ENCODE results near the gene RAD23A. TPM values are rescaled to one million over a fixed set of nuclear protein-coding genes. Genes with fewer than 3 reads are reported as not detected.

The RAD23A gene
- total and polyA plus RNA-seq, 9 of the 15 experiments (the other 6 are each of a cell fraction or from before 2014, with no cell fraction given), result 9.5 to 181 (median 101) TPM

- TF ChIP-seq FIP1L1 (IDR thresholded peaks at IDR 0.05; ENCODE audit: low read depth, low read length, poor library complexity, severe bottlenecking) (peak; percentile 99), EWSR1 (IDR thresholded peaks at IDR 0.05; ENCODE audit: borderline replicate concordance, low read depth, partially characterized antibody) (no peak), ETS1 (conservative IDR thresholded peaks at IDR 0.05; ENCODE audit: control insufficient read depth, low read depth, low read length) (peak; percentile 94), ZNF512 (tag; IDR thresholded peaks at IDR 0.05) (no peak), SMAD1 (IDR thresholded peaks at IDR 0.05; ENCODE audit: low read depth, low read length, partially characterized antibody) (peak; percentile 74), KDM1A (IDR thresholded peaks at IDR 0.05) (no peak), ZNF764 (CRISPR knock-in tag; IDR thresholded peaks at IDR 0.05; ENCODE audit: low read depth) (no peak), HLTF (IDR thresholded peaks at IDR 0.05) (no peak), FOXK2 (conservative IDR thresholded peaks at IDR 0.05 in 1 of 2, IDR thresholded peaks at IDR 0.05 in 1 of 2; ENCODE audit: low read depth in 2 of 2) (peak; percentile 79 to 82), KLF16 (IDR thresholded peaks at IDR 0.05) (no peak), ZNF274 (IDR thresholded peaks at IDR 0.05; ENCODE audit: borderline replicate concordance, low read depth, low read length) (no peak), ZNF184 (CRISPR knock-in tag; IDR thresholded peaks at IDR 0.05) (no peak), TBP (optimal IDR thresholded peaks at IDR 0.05; ENCODE audit: low read depth, low read length) (no peak), SMAD3 (CRISPR knock-in tag; conservative IDR thresholded peaks at IDR 0.05) (peak; percentile 88), NR2C2 (CRISPR knock-in tag; IDR thresholded peaks at IDR 0.05) (peak; percentile 98), NR2C2 (tag; IDR thresholded peaks at IDR 0.05) (peak; percentile 99), ZNF57 (CRISPR knock-in tag; IDR thresholded peaks at IDR 0.05) (no peak), LEF1 (IDR thresholded peaks at IDR 0.05) (no peak), PRDM10 (IDR thresholded peaks at IDR 0.05; ENCODE audit: partially characterized antibody) (peak; percentile 55), SIN3A (IDR thresholded peaks at IDR 0.05; ENCODE audit: borderline replicate concordance in 2 of 2, control insufficient read depth in 1 of 2, low read depth in 2 of 2, low read length in 2 of 2) (peak; percentile 77 to 83; a peak in 2 of 4 replicates)
Observed at GRCh38 chr19:12945479-12946091, at the start of gene RAD23A (continued).

All from K562 (cell line).